GM19025 (cell line): ENCODE data around the gene SLC6A19.
"Not testable (repeated sequence)": the region's sequence is repeated elsewhere in the genome, so short reads cannot be mapped to it uniquely, and the experiment has no call there.

Experiments used
- ATAC-seq: cut with Tn5 transposase; IDR thresholded peaks from one replicate; pipeline ENCODE4 v1.9.1; 2021; ENCODE audit warnings: mild to moderate bottlenecking, low read depth, moderate library complexity; ENCODE audit not compliant: unreplicated experiment

The SLC6A19 gene

GRCh38 chr5:1256776-1257175, 55.4 kb downstream of the SLC6A19 start:
- ATAC-seq, result no peak

GRCh38 chr5:1257363-1257762, 56.0 kb downstream of the SLC6A19 start:
- ATAC-seq, result no peak

GRCh38 chr5:1257841-1258240, 56.4 kb downstream of the SLC6A19 start:
- no peak for ATAC-seq

- no peak for ATAC-seq
Observed at GRCh38 chr5:1259806-1260480, 58.5 kb downstream of the SLC6A19 start.

- ATAC-seq, result no peak
Observed at GRCh38 chr5:1261643-1262042, 60.2 kb downstream of the SLC6A19 start.

- no peak for ATAC-seq
Observed at GRCh38 chr5:1262381-1262780, 61.0 kb downstream of the SLC6A19 start.

GRCh38 chr5:1264211-1264610, 62.8 kb downstream of the SLC6A19 start:
- ATAC-seq, result no peak

- ATAC-seq, result no peak
Observed at GRCh38 chr5:1265026-1265425, 63.6 kb downstream of the SLC6A19 start.

- no peak for ATAC-seq
Observed at GRCh38 chr5:1265461-1266455, 64.4 kb downstream of the SLC6A19 start.

GRCh38 chr5:1266791-1267190, 65.4 kb downstream of the SLC6A19 start:
- no peak for ATAC-seq

GRCh38 chr5:1267464-1267863, 66.1 kb downstream of the SLC6A19 start:
- not testable (repeated sequence) for ATAC-seq

GRCh38 chr5:1268056-1268455, 66.7 kb downstream of the SLC6A19 start:
- ATAC-seq, result no peak

- no peak for ATAC-seq
Observed at GRCh38 chr5:1268666-1269065, 67.3 kb downstream of the SLC6A19 start.

- ATAC-seq, result no peak
Observed at GRCh38 chr5:1270426-1270825, 69.0 kb downstream of the SLC6A19 start.

- ATAC-seq, result no peak
Observed at GRCh38 chr5:1270933-1271914, 69.8 kb downstream of the SLC6A19 start.

GRCh38 chr5:1272201-1272600, 70.8 kb downstream of the SLC6A19 start:
- no peak for ATAC-seq

GRCh38 chr5:1273745-1274144, 72.3 kb downstream of the SLC6A19 start:
- no peak for ATAC-seq

- no peak for ATAC-seq
Observed at GRCh38 chr5:1274471-1274870, 73.1 kb downstream of the SLC6A19 start.
